ENCODE results near the gene TUT4.

TUT4 gene

DNA sequence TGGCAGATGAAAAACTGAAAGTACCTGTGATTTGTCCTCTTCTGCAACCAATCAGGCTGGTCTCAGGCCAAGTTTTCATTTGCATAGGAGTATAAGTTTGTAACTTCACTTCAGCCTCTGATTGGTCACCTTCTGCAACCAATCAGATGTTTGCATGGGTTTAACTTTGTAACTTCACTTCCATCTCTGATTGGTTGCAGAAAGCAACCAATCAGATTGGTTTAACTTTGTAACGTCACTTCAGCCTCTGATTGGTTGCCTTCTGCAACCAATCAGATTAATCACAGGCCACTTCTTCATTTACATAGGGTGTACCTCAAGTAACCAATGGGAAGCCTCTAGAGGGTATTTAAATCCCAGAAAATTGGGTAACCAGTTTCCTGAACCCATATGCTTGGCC lies 18.9 kb upstream of the TUT4 start:
- no peak for DNase-seq (ENCODE audit: low read depth)

DNA sequence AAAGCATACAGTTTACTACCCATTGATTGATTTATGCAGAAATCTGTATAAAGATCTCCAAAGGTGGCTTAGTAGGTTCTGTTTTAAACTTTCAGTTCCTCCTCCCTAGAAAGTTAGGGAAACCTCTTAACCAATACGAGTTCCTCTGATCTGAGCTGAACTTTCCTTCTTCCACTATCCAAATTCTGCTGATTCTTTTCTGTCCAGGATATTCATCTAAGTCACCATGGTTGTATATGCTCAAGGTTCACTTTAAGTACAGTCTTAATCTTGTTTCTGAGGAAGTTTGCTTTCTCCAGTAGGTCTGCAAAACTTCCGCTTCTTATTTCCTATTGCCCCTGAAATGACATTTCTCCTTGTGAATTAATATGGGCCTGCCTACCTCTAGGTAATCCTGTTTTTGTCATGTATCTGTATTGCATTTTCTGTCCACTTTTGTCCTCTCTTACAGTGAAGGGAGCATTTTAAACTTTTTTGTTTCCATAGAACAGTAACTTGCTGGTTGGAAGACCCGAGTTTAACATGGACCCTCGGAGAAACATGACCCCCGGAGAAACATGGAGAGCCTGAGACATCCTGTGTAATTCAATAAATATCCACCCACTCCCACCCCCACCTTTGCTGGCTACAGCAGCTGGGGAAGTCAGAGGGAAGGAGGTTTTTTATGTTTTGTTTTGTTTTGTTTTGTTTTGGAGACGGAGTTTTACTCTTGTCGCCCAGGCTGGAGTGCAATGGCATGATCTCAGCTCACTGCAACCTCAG lies 16.7 kb upstream of the TUT4 start:
- DNase-seq (ENCODE audit: low read depth) = no peak

DNA sequence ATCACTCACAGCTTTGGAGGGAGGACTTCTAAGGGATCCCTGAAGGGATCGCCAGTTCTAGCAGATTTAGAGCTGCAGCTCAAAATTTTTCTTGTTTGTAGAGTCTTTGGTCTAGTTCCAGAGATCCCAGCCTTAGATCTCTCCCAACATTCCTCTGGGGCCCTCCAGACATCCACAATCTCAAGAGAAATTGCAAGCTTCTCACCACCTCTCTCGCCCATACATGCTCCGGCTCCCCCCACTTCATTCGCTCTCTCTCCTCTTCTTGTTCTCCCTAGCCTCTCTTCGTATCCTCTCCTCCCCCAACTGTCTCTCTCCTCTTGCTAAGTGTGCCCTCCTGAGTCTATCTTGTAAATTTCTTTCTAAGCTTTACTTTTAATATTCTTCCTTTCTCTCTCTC lies 15.1 kb upstream of the TUT4 start:
- DNase-seq (ENCODE audit: low read depth) = no peak

DNA sequence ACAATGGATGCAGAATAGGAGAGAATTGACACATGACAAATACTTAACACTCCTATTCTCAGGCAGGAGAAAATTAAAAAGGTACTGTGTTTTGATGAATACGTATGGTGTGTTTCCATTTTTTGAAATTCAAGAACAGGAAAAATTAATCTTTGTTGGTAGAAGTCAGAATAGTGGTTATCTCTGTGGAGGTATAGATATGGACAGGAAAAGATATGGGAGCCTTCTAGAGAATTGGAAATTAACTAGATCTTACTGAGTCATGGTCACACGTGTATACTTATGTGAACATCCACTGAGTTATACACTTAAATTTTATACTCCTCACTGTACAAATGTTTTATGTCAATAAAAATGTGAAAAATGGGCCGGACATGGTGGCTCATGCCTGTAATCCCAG lies 9.9 kb upstream of the TUT4 start:
- no peak for DNase-seq (ENCODE audit: low read depth)

DNA sequence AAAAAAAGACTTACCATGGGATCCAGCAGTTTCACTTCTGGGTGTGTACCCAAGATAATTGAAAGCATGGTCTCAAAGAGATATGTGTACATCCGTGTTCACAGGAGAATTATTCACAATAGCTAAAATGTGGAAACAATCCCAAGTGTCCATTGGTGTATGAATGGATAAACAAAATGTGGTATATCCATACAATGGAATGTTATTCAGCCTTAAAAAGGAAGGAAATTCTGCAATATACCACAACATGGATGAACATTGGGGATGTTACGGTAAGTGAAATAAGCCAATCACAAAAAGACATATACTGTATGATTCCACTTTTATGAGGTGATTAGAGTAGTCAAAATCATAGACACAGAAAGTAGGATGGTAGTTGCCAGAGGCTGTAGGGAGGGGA lies 7.0 kb upstream of the TUT4 start:
- DNase-seq (ENCODE audit: low read depth) = no peak

DNA sequence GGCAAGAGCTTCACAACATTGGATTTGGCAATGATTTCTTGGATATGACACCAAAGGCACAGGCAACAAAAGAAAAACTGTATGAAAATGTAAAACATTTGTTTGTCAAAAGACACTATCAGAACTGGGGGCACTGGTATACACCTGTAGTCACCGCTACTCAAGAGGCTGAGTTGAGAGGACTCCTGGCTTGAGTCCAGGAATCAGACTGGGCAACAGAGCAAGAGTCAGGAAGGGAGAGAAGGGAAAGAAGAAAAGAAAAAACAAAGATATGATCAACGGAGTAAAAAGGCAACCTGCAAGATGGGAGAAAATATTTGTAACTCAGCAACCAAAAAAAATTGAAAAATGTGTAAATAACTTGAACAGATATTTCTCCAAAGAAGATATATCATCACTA lies 6.0 kb upstream of the TUT4 start:
- no peak for DNase-seq (ENCODE audit: low read depth)

DNA sequence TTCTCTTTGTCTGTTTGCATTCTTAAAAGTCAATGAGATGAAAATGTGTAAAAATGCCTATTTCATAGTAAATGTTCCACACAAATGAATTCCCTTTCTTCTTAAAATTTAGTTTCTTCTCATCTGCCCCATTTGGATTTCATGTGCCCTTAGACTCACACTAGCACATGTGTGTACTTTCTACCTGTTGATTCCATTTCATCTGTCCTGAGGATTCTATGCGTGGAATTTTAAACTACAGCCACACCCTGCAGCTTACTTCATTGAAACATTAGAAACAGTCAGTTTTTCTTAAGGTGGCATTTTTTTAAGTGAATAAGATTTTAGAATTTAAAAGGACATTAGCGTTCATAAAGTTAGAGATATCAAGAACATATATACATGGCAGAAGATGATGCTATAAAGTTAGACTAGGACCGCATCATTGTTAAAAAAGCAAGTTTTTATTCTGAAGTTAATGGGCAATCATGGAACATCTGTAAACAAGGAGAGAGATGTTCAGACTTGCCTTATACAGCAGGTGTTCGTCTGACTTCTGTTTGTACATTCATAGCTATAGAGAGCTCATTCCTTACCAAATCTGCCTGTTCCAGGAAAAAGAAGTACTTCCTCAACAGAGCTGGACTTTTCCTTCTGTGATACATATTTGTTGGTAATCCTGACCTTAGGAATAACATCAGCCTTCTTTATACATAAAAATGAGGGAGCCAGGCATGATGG lies 3.9 kb upstream of the TUT4 start:
- DNase-seq (ENCODE audit: low read depth) = no peak

DNA sequence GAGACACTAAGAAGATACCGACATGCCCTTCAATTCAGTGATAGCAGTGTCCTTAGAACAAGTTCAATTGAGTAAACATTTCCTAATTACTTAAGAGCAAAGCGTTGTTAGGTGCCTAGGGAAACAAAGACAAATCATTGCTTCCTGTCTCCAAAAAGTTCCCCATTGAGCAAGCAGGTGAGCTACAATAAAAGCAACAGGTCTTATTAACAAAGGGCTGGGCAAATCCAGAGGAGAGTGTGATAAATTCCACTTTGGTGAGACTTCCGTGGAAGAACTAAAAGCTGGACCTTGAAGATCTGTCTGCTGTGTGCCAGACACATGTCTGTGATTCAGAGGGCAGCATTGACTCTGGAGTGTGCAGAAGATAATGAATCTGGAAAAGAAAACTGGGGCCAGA lies 1.9 kb upstream of the TUT4 start:
- DNase-seq (ENCODE audit: low read depth) = no peak

DNA sequence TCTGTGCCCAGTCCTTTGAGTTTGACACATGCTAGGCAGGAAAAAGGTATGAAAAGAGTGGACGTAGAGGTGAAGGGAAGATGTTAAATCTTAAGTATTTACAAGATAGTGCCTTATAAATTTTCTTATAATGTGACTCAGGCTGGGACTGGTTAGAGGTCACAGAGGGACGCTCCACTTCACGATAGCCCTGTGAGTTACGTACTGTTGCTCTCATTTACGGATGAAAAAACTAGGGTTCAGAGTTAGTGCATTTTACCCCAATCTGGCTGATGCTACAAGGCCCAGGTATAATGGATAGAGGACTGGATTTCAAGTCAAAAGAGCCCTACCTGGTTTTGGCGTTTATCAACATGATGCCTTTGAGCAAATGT lies 1.4 kb upstream of the TUT4 start:
- DNase-seq (ENCODE audit: low read depth) = no peak

DNA sequence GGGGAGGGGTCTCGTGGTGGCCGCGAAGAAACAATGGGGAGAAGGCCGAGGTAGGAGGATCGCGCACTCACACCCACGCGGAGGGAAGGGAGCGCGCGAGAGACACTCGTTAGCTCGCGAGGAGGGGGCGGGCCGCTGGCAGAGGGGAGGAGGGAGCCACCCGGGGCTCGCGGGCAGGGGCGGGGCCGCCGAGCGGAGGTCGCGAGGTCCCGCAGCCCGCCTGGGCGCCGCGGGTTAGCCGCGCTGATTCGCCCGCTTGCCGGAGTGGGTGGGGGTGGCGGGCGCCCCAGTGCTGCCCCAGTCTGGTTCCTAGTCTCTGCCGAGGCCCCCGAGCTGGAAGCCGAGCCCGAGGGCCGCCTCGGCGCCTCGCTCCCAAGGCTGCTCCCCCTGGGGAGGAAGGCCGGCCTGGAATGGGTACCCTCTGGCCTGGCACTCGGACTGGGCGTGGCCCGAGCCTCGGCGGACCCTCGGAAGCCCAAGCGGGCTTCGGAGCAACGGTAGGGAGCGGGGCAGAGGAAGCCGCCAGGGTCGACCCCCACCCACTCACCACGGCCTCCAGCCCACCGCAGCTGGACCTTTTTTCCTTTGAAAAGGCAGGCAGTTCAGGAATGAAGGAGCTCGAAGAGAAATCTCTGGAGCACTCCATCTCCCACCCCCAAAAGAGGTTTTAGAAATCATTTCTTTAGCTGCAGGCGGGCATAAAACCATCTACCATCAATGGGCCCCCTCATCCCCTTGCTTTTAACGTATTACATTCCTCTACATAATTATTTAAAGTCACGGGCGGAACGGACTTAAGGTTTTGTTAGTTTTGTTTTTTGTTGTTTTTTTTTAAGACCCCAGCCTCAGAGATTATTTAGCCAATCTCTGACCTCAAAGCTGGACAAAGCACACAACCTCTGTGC lies 722 bp upstream of the TUT4 start:
- no peak for DNase-seq (ENCODE audit: low read depth)

DNA sequence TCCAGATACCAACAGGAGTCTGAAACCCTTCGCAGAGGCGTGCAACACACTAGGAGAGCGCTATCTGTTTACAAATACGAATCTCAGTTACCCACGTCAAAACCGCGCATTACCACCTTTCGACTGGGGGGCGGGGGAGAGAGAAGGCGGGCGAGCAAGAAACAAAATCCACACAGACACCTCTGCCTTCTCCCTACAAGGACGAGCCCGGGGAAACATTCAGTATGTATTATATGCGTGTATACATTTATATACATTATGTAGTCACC lies 722 bp downstream of the TUT4 start:
- DNase-seq (ENCODE audit: low read depth) = no peak

DNA sequence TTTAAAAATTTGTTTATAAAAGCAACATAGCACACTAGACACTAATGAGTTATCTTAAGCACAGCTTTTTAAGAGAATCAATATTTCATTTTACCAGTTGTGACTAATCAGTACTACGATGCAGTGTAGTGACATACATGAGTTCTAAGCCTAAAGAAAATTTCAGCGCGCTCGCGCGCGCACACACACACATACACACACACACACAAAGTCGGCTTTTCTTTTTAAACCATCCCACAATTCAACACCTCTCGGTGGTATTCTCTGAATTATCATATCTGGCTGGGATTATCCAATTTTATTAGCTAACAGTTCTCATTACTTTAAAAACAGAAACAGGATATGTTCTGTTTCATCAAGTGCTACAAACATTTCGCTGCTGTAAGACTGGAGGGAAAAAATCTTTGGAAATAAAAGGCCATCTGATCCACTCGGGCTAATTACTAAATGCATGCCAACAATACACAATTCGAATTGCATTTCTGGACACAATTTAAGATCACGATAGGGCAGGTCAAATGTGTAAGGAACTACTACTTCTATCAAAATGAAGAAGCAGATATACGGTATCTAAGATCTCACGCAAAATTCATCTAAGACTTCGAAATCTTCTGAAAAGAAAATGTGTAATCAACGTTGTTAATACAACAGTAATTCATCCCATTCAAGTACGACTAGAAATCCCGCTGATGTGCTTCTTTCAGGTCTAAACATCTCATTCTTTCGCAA lies 1.2 kb downstream of the TUT4 start:
- DNase-seq (ENCODE audit: low read depth) = no peak

DNA sequence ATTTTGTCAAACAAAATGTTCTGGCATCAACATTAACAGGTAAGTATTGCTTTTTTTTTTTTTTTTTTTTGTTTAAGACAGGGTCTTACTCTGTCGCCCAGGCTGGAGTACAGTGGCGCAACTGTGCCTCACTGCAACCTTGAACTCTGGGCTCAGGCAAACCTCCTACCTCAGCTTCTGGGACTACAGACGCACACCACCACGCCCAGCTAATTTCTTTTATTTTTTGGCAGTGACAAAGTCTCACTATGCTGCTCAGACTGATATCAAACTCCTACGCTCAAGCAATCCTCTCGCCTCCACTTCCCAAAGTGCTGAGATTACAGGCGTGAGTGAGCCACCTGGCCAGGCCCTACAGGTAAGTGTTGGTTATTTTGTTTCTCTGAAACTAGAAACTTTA lies 2.4 kb downstream of the TUT4 start:
- no peak for DNase-seq (ENCODE audit: low read depth)

DNA sequence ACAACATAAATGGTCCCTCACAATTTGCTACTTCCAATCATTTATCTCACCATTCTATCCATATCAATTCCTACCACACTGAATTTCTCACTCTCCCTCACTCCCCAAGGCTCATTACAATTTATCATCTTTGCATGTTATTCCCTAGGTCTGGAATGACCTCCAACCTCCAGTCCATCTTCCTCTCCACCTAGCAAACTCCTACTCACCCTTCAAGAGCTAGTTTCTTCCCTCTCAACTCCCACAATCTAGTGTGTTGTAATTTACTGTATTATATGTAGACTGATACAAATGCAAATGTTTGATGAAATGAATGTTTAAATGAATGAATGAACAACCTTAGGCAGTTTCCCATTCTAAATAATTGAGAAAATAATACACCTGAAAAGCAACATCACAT lies 3.6 kb downstream of the TUT4 start:
- DNase-seq (ENCODE audit: low read depth) = no peak

DNA sequence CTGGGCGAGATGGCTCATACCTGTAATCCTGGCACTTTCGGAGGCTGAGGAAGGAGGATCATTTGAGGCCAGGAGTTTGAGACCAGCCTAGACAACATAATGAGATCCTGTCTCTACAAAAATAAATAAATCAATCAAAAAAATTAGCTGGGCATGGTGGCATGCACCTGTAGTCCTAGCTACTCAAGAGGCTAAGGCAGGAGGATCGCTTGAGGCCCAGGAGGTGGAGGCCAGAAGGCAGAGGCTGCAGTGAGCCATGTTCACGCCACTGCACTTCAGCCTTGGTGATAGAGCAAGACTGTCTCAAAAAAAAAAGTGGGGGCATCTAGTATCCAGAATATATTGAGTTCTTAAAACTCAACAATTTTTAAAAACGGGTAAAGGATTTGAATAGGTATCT lies 6.0 kb downstream of the TUT4 start:
- DNase-seq (ENCODE audit: low read depth) = no peak

DNA sequence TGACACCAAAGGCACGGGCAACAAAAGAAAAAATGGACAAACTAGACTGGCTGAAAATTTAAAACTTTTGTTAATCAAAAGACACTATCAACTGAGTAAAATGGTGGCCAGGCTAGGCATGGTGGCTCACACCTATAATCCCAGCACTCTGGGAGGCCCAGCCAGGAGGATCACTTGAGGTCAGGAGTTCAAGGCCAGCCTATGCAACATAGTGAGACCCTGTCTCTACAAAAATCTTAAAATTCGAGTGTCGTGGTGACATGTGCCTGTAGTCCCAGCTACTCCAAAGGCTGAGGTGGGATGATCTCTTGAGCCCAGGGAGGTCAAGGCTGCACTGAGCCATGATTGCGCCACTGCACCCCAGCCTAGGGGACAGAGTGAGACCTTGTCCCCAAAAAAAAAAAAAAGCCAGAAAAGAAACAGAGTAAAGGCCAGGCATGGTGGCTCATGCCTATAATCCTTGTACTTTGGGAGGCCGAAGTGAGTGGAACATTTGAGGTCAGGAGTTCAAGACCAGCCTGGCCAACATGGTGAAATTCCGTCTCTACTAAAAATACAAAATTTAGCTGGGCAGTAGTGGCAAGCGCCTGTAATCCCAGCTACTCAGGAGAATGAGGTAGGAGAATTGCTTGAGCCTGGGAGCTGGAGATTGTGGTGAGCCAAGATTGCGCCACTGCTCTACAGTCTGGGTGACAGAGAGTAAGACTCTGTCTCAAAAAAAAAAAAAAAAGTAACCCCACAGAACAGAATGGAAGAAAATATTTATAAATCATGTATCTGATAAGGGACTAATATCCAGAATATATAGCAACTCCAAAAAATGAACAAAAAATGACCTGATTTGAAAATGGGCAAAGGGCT lies 8.0 kb downstream of the TUT4 start:
- no peak for DNase-seq (ENCODE audit: low read depth)

DNA sequence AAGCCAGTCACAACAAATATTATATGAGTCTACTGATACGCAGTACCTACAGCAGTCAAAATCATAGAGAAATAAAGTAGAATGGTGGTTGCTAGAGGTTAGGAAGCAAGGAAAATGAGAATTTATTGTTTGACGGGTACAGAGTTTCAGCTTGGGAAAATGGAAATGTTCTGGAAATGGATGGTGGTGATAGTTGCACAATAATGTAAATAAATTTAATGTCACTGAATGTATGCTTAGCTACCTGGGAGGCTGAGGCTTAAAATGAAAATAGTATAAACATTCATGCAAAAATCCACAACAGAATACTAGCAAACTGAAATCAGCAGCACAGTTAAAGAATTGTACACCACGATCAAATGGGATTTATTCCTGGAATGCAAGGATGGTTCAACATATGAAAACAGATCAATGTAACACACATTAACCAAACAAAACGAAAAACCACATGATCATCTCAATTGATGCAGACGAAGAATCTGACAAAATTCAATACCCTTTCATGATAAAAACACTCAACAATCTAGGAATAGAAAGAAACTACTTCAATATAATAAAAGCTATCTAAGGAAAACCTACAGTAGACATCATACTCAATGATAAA lies 10.7 kb downstream of the TUT4 start:
- no peak for DNase-seq (ENCODE audit: low read depth)

DNA sequence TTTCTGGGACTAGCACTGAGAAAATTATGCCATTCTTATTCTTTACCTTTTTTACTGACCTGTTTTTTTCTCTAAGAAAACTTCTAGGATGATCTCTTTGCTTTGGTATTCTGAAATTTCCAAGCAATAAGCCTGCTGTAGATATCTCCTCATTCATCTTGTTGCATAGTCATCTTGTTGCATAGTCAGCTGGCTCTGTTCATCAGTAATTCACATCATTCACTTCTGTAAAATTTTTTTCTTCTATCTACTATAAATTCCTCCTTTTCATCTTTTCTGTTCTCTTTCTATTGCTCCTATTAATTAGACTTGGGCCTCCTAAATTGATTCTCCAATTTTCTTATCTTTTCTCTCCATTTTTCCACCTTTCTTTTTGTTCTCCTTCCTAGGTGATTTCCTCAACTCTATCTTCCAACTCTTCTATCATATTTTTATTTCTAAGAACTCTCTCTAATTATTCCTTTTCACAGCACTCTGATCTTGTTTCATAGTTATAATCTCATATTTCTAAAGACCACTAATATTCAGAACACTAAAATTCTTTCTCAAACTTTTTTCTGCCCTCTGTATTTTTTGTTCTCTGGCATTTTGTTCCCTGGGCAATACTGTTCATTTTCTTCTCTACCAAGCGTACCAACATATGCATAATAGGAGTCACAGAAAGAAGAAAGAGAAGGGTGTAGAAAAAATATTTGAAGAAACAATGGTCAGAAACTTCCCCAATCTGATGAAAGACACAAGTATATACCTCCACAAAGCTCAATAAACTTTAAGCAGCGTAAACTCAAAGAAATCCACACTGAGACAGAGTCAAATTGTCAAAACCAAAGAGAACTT lies 17.7 kb downstream of the TUT4 start:
- no peak for DNase-seq (ENCODE audit: low read depth)

DNA sequence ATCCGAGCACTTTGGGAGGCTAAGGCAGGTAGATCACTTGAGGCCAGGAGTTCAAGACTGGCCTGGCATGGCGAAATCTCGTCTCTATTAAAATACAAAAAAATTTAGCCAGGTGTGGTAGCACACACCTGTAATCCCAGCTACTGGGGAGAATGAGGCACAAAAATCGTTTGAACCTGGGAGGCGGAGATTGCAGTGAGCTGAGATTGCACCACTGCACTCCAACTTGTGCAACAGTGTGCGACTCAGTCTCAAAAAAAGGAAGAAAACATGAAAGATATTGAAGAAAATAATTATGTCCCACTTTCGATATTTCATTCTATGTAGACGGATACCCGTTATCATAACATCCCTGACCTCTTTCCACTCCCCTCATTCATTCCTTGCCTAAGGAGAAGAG lies 19.2 kb downstream of the TUT4 start:
- DNase-seq (ENCODE audit: low read depth) = no peak

DNA sequence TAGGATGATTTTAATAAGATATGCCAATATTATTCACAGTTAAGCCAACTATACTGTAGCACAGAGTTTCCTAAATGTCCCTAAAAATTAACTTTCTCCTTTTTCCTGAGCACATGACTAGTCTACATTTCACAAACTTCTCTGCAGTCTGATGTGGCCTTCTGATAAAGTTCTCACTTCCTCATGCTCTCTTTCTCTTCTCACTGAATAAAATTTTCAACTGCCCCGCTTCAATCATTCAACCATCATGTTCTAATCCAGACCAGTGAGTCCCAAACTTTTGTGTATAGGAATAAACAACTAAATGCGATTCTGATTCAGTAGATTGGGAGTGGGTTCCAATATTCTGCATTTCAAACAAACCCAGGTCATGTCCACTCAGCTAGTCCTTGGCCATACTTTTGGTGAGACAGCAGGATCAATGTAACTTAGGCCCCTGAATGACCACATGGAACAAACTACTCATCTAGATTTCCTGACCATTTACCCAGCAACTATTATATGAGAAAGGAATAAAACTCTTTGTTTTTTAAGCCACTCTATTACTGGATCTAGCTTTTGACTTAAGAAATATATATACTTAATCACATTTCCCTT lies 20.1 kb downstream of the TUT4 start:
- DNase-seq (ENCODE audit: low read depth) = no peak

Data from GM04503 (cell line).